ENCODE results near the gene SNX21. TPM values are rescaled to one million over a fixed set of nuclear protein-coding genes. Genes with fewer than 3 reads are reported as not detected.
"Not testable (repeated sequence)": the region's sequence is repeated elsewhere in the genome, so short reads cannot be mapped to it uniquely, and the experiment has no call there.

Gene SNX21, protein sequence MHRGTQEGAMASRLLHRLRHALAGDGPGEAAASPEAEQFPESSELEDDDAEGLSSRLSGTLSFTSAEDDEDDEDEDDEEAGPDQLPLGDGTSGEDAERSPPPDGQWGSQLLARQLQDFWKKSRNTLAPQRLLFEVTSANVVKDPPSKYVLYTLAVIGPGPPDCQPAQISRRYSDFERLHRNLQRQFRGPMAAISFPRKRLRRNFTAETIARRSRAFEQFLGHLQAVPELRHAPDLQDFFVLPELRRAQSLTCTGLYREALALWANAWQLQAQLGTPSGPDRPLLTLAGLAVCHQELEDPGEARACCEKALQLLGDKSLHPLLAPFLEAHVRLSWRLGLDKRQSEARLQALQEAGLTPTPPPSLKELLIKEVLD
- 100 to 1,000 TPM; 159 to 236 (median 203) TPM for total RNA-seq

DNA sequence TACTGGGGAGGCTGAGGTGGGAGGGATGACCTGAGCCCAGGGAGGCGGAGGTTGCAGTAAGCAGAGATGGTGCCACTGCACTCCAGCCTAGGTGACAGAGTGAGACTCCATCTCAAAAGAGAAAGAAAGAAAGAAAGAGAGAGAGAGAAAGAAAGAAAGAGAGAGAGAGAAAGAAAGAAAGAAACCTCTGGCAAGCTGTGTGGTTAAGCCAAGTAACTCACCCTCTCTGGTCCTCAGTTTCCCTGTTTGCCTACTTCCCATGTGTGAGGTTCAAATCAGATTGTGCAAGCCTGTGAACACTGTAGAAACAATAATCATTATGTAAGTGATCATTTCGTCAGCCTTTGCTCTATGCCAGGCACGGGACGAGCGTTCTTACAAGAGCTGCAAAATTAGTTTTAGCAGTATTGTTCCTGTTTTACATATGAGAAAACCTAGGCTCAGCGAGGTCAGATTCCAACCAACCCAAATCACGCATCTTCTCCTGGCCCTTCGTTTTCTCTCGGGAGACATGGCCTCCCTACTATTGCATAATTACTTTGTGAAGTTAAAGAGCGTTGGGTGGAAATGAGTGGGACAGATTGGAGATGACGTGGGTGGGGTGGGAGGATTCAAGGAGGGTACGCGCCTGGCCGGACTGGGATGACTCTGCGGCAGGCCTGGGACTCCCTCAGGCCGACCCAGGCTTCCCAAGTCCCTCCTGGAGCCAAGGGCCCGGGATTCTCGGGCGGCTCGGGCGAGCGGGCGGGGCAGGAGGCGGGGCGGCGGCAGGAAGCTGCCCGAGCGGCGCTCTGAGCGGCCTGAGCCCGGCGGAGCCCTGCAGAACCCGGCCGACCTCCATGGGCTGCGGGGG lies at the start of gene SNX21:
Gene SNX21, plus strand, starts transcription at position 770 of the 853 bp plus-strand sequence. CDS start 121 bp downstream, outside the sequence.
- TF ChIP-seq, protein P1, sequence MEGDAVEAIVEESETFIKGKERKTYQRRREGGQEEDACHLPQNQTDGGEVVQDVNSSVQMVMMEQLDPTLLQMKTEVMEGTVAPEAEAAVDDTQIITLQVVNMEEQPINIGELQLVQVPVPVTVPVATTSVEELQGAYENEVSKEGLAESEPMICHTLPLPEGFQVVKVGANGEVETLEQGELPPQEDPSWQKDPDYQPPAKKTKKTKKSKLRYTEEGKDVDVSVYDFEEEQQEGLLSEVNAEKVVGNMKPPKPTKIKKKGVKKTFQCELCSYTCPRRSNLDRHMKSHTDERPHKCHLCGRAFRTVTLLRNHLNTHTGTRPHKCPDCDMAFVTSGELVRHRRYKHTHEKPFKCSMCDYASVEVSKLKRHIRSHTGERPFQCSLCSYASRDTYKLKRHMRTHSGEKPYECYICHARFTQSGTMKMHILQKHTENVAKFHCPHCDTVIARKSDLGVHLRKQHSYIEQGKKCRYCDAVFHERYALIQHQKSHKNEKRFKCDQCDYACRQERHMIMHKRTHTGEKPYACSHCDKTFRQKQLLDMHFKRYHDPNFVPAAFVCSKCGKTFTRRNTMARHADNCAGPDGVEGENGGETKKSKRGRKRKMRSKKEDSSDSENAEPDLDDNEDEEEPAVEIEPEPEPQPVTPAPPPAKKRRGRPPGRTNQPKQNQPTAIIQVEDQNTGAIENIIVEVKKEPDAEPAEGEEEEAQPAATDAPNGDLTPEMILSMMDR (IDR thresholded peaks at IDR 0.05): no peak
- TF ChIP-seq POLR2A (IDR thresholded peaks at IDR 0.05): no peak
- peak; percentile 81 to 95 for DNase-seq (ENCODE audit: low spot score in 2 of 2)
- peak within 1 kb of the TSS; percentile 87 for H3K4me3 ChIP-seq (ENCODE audit: low read depth, poor library complexity, severe bottlenecking)
- intact Hi-C loops (cut with DNase I; ENCODE audit: low total_unique reads): no loop called here
- 6 to 8% methylated on average over 15 to 16 of the region's 35 CpGs for WGBS, 2 donors

DNA sequence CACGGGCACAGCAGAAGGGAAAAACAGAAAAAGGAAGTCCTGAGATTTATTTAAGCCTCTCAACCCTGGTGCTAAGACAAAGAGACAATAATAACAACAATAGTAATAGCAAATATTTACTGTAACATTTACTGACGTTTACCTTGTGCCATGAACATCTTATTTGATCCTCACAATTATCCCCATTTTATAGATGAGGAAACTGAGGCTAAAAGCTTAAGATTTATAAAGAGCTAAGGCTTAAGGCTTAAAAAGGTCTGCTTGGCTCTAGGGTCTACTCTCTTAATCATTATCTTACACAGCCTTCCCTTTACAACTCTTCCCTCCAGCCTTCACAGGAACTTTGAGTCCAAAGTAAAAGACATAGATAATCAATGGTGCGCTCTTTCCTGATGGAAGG lies 45.2 kb upstream of the SNX21 start:
- 74 to 77% methylated on average over 3 of the region's 3 CpGs for WGBS, 2 donors
- no peak for DNase-seq (ENCODE audit: low spot score in 2 of 2)
- TF ChIP-seq, protein P1 (IDR thresholded peaks at IDR 0.05): no peak
- no peak for TF ChIP-seq POLR2A (IDR thresholded peaks at IDR 0.05)
- intact Hi-C loops (cut with DNase I; ENCODE audit: low total_unique reads): no loop called here
- no peak overlapping the region for H3K4me3 ChIP-seq (ENCODE audit: low read depth, poor library complexity, severe bottlenecking)

DNA sequence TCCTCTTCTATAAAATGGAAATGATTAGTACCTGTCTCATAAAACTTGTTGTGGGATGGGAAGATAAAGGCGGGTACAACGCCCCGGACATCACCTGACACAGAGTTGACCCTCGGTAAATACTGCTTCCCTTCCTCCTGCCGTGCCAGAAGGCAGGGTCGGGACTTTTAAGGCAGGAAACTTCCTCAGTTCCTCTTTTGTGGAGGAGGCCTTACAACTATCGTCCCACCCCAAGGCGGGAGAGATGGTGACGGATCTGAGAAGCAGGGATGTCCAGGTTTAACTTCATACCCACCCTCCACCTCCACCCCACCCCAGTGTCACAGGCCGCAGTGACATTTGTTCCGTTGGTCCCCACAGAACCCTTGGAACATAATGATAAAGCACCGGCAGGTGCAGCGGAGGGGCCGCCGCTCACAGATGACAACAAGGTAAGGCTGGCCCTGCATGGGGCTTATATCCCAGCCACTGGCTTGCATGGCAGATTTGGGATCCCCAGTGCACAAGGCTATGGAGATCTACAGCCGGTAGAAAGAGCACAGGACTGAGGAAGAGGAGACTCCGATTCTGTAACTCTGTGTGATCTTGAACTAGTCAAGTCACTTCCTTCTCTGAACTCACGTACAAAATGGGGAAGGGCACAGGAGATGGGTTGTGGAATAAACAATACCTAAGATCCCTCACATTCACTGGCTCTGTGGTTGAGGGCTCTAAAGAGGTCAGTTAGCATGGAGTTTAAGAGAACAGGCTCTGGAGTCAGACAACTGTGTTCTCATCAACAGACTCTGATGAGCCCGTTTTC lies 41.1 kb upstream of the SNX21 start:
- intact Hi-C loops (cut with DNase I; ENCODE audit: low total_unique reads): no loop called here
- DNase-seq (ENCODE audit: low spot score in 2 of 2): no peak
- 25 to 31% methylated on average over 19 of the region's 19 CpGs for WGBS, 2 donors
- TF ChIP-seq, protein P1 (IDR thresholded peaks at IDR 0.05): no peak
- no peak for TF ChIP-seq POLR2A (IDR thresholded peaks at IDR 0.05)
- peak overlapping the region; percentile 91 for H3K4me3 ChIP-seq (ENCODE audit: low read depth, poor library complexity, severe bottlenecking)

DNA sequence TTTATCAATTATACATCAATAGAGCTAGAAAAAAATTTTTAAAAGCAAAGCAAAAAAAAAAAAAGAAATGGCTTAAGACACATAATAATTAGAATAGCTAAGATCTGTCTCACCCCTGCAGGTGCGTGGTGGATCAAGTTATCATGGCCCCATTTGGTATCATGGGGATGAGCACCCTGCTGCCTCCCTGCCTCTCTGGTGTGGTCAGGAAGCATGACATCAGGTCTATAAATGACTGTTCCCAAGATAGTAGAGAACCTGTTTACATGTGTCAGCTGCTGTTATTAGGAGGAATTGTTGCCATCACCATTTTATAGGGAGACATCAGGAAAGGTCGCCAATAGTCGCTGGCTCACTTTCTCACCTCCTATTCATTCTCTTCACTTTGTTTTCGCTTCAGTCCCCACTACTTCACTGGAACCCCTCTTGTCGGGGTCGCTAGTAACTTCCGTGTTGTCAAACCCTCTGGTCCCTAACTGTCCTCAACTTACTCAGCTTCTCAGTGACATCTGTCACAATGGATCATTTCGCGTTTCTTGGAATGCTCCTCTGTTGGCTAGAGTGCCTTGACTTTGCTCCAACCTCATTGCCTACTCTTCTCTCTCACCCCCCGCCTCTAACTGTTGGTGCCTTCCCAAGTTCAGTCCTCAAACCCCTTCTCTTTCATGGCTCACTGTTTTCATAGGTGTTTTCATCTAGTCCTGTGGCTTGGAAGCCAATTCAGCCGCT lies 37.1 kb upstream of the SNX21 start:
- 92 to 95% methylated on average over 11 of the region's 11 CpGs for WGBS, 2 donors
- intact Hi-C loops (cut with DNase I; ENCODE audit: low total_unique reads): no loop called here
- TF ChIP-seq POLR2A (IDR thresholded peaks at IDR 0.05): no peak
- TF ChIP-seq, protein P1 (IDR thresholded peaks at IDR 0.05): no peak
- no peak overlapping the region for H3K4me3 ChIP-seq (ENCODE audit: low read depth, poor library complexity, severe bottlenecking)
- no peak for DNase-seq (ENCODE audit: low spot score in 2 of 2)

DNA sequence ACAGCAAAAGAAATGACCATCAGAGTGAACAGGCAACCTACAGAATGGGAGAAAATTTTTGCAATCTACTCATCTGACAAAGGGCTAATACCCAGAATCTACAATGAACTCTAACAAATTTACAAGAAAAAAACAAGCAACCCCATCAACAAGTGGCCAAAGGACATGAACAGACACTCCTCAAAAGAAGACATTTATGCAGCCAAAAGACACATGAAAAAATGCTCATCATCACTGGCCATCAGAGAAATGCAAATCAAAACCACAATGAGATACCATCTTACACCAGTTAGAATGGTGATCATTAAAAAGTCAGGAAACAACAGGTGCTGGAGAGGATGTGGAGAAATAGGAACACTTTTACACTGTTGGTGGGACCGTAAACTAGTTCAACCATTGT lies 36.1 kb upstream of the SNX21 start:
- intact Hi-C loops (cut with DNase I; ENCODE audit: low total_unique reads); H3K4me3 ChIP-seq (ENCODE audit: low read depth, poor library complexity, severe bottlenecking); DNase-seq (ENCODE audit: low spot score in 2 of 2): not testable (repeated sequence)
- WGBS, 2 donors: no CpG with 5 or more reads among the region's 1 CpG

DNA sequence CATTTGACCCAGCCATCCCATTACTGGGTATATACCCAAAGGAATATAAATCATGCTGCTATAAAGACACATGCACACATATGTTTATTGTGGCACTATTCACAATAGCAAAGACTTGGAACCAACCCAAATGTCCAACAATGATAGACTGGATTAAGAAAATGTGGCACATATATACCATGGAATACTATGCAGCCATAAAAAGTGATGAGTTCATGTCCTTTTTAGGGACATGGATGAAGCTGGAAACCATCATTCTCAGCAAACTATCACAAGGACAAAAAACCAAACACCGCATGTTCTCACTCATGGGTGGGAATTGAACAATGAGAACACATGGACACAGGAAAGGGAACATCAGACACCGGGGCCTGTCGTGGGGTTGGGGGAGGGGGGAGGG lies 35.6 kb upstream of the SNX21 start:
- intact Hi-C loops (cut with DNase I; ENCODE audit: low total_unique reads); DNase-seq (ENCODE audit: low spot score in 2 of 2); H3K4me3 ChIP-seq (ENCODE audit: low read depth, poor library complexity, severe bottlenecking): not testable (repeated sequence)
- WGBS, 2 donors: 89 to 91% methylated on average over 3 of the region's 3 CpGs
